ENCODE measurements around the gene CRTC3. TPM values are rescaled to one million over a fixed set of nuclear protein-coding genes. Genes with fewer than 3 reads are reported as not detected.

The CRTC3 gene
- total and polyA plus RNA-seq, 2 of the 4 experiments (the other 2 are of a cell fraction), result 4.7 to 14.8 TPM

DNA sequence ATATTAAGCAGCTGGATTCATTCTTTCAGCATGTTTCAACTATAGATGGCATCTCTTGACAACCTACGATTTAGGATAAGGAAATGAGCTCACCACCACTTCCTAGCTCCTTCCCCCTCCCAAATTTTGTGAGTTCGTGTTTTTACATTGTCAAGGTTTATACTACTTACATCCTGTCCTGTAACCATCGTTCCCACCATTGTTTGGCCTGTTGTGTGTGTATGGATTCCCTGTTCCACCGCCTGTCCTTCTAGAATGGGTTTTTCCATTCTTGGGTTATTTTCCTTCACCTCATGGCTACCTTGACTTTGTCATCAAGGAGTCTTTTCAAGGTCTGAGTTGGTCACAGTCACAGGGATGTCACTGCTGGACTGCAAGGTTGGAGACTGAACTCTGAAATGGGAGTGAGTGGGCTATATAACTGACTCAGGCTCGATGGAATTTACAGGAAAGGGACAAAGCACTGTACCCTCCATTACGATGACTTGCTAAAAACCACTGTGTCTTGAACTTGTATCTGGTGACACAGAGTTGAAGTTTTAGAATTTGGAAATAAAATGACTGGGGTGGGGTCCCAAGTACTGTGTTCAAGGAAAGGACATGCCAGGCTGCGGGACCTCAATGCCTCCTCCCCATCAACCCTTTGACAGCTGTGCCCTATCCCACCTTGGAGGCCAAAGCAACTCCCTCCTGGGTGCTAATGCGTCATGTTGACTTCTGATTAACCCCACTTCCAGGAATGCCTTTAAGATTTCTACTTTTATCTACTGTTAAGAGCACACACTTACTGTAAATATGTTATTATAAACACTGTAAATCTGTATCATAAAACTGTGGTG is 120.6 kb downstream of the CRTC3 start:
- 100% methylated on average over 2 of the region's 8 CpGs; no CpG with 5 or more reads in 1 of the 2 experiments for WGBS, 2 experiments (ENCODE audit: extremely low coverage in 2 of 2, insufficient read length in 1 of 2)
- DNase-seq, result peak; percentile 69
- no peak for TF ChIP-seq BHLHE40 (IDR thresholded peaks at IDR 0.05; ENCODE audit: low read depth, low read length)
- TF ChIP-seq MXI1 (IDR thresholded peaks at IDR 0.05; ENCODE audit: borderline replicate concordance, low read depth, low read length), result no peak
- no peak for TF ChIP-seq CEBPB (IDR thresholded peaks at IDR 0.05; ENCODE audit: low read depth, low read length)
- TF ChIP-seq ELK1 (IDR thresholded peaks at IDR 0.05; ENCODE audit: borderline replicate concordance, low read depth, low read length), result no peak
- no peak for TF ChIP-seq RCOR1 (IDR thresholded peaks at IDR 0.05; ENCODE audit: insufficient replicate concordance, low read length)
- no peak for TF ChIP-seq MAFK (IDR thresholded peaks at IDR 0.05; ENCODE audit: low read depth, low read length)
- TF ChIP-seq CHD1 (IDR thresholded peaks at IDR 0.05; ENCODE audit: low read depth, low read length), result no peak
- 0 out of 2 replicates have a peak, but pooled peaks have one; percentile 9 for TF ChIP-seq CTCF (conservative IDR thresholded peaks at IDR 0.05; ENCODE audit: low read depth, low read length)
- no peak for TF ChIP-seq FOS (IDR thresholded peaks at IDR 0.05; ENCODE audit: low read depth, low read length)
- TF ChIP-seq MAZ (IDR thresholded peaks at IDR 0.05; ENCODE audit: borderline replicate concordance, low read depth, low read length), result no peak
- no peak for TF ChIP-seq SMC3 (IDR thresholded peaks at IDR 0.05; ENCODE audit: low read depth, low read length)
- TF ChIP-seq RAD21 (IDR thresholded peaks at IDR 0.05; ENCODE audit: low read length), result peak; percentile 26; the same call in 1 of the 2 replicates
- TF ChIP-seq NFE2L2 (IDR thresholded peaks at IDR 0.05; ENCODE audit: low read depth, low read length), result peak; percentile 60
- no peak for TF ChIP-seq POLR2A (IDR thresholded peaks at IDR 0.05; ENCODE audit: low read depth, low read length)

More for the DNA sequence above, 120.6 kb downstream of the CRTC3 start:
- Histone ChIP-seq H2AFZ (replicated peaks; ENCODE audit: low read length, poor library complexity) (peak overlapping the region; percentile 75), H3K9me1 (ENCODE audit: insufficient read depth, low read length) (peaks cover 9% of the 10 kb centered on the region; the same call in 1 of the 2 replicates), H3K9me3 (ENCODE audit: control insufficient read depth, insufficient read depth, low read length) (no peaks in the 10 kb centered on the region), H3K27ac (ENCODE audit: insufficient read depth, low read length) (peak overlapping the region; percentile 2; the same call in 1 of the 2 replicates), H3K36me3 (ENCODE audit: control insufficient read depth, insufficient read depth, low read length) (no peaks in the 10 kb centered on the region), H4K20me1 (ENCODE audit: insufficient read depth, low read length) (no peaks in the 10 kb centered on the region), H3K18ac (ENCODE audit: low read depth, low read length) (peak overlapping the region; percentile 37), H2AK9ac (replicated peaks; ENCODE audit: low read depth, low read length, poor library complexity) (peak overlapping the region; percentile 29), H3K9ac (ENCODE audit: low read depth, low read length) (no peak overlapping the region), H3K27me3 (ENCODE audit: control insufficient read depth, insufficient read depth, low read length) (no peaks in the 10 kb centered on the region), H4K91ac (ENCODE audit: insufficient read depth, low read depth, low read length) (peak overlapping the region; percentile 72), H3K4me3 (ENCODE audit: insufficient read depth, low read depth, low read length) (no peak overlapping the region), H3K4ac (ENCODE audit: low read depth, low read length) (peak overlapping the region; percentile 75), H2AK5ac (ENCODE audit: low read depth, low read length) (peak overlapping the region; percentile 78), H3K4me2 (ENCODE audit: low read depth, low read length) (no peak overlapping the region), H2BK5ac (ENCODE audit: low read depth, low read length, poor library complexity, severe bottlenecking) (peak overlapping the region; percentile 21), H3K79me1 (ENCODE audit: low read depth in 1 of 2, low read length in 2 of 2) (no peaks in the 10 kb centered on the region), H3K23ac (ENCODE audit: low read depth, low read length) (peak overlapping the region; percentile 44; the same call in 1 of the 2 replicates), H4K8ac (ENCODE audit: low read depth in 2 of 2, low read length in 2 of 2) (peak overlapping the region; percentile 23 to 84), H3K56ac (ENCODE audit: extremely low read depth, insufficient read depth, low read length) (no peak overlapping the region), H4K5ac (ENCODE audit: low read depth, low read length) (peak overlapping the region; percentile 85), H3K14ac (replicated peaks; ENCODE audit: low read depth, low read length) (peak overlapping the region; percentile 86), H3K4me1 (ENCODE audit: control insufficient read depth, insufficient read depth, low read length) (peaks cover 6% of the 10 kb centered on the region), H2BK120ac (ENCODE audit: low read depth, low read length) (peak overlapping the region; percentile 73; the same call in 1 of the 2 replicates), H2BK20ac (ENCODE audit: low read depth, low read length) (peak overlapping the region; percentile 60; the same call in 1 of the 2 replicates), H2BK15ac (ENCODE audit: low read depth, low read length) (peak overlapping the region; percentile 83; the same call in 2 of the 3 replicates)
- in situ Hi-C loops (cut with MboI; ENCODE audit: low sequenced_read_pairs) (no loop called here), dilution Hi-C loops (cut with HindIII; ENCODE audit: low sequenced_read_pairs, unreplicated experiment) (no loop called here), intact Hi-C loops (cut with micrococcal nuclease) (no loop called here)
- BruUV-seq (replicated peaks), result no TSS peak
- peak; percentile 10; the same call in 1 of the 2 replicates for ATAC-seq (ENCODE audit: low read depth)
- POLR2A ChIA-PET (ENCODE audit: unreplicated experiment), result no interaction called here
- CTCF ChIA-PET, result interaction anchor here (0.6 to 1.2 kb wide), 4 partner anchors 19 to 1481 kb away, joined by 3 to 5 read pairs (median 4); no protein-coding TSS in a partner anchor
